ENCODE measurements around the gene TSSK6. TPM values are rescaled to one million over a fixed set of nuclear protein-coding genes. Genes with fewer than 3 reads are reported as not detected.
A peak's percentile ranks its signal among the peaks of the same experiment; 100 is the strongest.

The TSSK6 gene
- total RNA-seq, 1 experiment from 2014 or later, result 4.7 TPM

DNA sequence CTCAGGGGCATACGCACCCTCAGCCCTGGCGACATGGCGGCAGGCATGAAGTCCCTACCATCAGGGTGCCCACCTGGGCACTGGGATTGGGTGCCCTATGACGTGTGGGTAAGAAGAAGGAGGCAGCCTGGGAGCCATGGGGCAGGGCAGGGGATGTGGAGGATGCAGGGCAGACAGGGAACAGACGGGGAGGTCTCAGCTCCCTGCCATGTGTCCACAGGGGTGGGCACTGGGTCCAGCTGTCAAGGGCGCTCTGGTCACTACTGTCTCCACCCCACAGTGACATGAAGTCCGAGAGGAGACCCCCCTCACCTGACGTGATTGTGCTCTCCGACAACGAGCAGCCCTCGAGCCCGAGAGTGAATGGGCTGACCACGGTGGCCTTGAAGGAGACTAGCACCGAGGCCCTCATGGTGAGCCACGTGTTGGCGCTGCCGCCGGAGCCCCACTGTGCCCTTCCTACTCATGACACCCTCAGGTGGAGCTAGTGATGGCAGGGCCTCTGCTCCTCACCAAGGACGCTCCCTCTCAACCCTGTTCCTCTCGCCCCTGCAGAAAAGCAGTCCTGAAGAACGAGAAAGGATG is 23.2 kb downstream of the TSSK6 start (continued):
- TF ChIP-seq, protein P1, sequence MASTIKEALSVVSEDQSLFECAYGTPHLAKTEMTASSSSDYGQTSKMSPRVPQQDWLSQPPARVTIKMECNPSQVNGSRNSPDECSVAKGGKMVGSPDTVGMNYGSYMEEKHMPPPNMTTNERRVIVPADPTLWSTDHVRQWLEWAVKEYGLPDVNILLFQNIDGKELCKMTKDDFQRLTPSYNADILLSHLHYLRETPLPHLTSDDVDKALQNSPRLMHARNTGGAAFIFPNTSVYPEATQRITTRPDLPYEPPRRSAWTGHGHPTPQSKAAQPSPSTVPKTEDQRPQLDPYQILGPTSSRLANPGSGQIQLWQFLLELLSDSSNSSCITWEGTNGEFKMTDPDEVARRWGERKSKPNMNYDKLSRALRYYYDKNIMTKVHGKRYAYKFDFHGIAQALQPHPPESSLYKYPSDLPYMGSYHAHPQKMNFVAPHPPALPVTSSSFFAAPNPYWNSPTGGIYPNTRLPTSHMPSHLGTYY (CRISPR knock-in tag; IDR thresholded peaks at IDR 0.05), result no peak

DNA sequence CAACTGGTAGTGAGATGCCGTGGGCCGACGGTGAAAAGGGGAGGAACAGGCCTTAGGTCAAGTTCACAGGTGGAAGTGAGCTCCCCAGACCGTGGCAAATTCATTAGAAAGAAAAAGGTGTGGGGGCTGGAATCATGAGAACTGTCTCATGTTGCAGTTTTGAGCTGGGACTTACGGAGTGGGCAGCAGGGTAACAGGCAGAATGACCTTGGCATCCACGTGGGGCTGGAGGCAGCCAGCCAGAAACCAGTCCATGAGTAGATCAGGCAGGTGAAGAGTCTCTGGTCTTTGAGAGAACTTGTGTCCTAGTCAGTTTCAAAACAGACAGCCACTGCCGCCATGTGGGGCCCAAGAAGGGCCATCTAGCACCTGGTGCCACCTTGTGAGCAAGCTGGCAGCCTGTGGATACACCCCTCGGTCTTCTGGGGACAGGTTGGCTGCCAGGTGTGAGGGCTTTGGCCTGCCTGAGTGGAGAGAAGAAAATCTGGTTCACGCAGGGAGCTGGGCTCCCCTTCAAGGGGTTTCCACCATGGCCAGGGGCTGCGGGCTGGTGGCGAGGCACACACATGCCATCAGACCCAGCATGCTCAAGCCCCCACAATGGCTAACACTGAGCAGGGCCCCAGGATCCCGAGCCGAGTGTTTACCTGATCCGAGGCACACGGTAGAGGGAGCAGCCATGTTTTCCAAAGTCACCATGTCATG is 23.9 kb downstream of the TSSK6 start:
- CTCF ChIA-PET, result interaction anchor here (1.0 to 5.2 kb wide), 7 partner anchors 16 to 267 kb away, joined by 3 to 84 read pairs (median 6); partner anchors contain the start of genes GATAD2A, NDUFA13 and TSSK6
- Mint-ChIP-seq H3K4me3 (no peak overlapping the region), H3K36me3 (peaks cover 36% of the 10 kb centered on the region), H3K4me1 (peaks cover 35% of the 10 kb centered on the region), H3K9me3 (no peaks in the 10 kb centered on the region), H3K27me3 (ENCODE audit: low read depth) (no peaks in the 10 kb centered on the region), H3K27ac (no peak overlapping the region)
- DNase-seq (ENCODE audit: low spot score), result no peak
- POLR2A ChIA-PET, result interaction anchor here (0.6 kb wide), 1 partner anchor 226 kb away, joined by 4 read pairs; no protein-coding TSS in a partner anchor
- no peak for ATAC-seq
- TF ChIP-seq NR1H2 (CRISPR knock-in tag; IDR thresholded peaks at IDR 0.05) (no peak), CREB1 (CRISPR knock-in tag; IDR thresholded peaks at IDR 0.05) (no peak), FOXK1 (CRISPR knock-in tag; IDR thresholded peaks at IDR 0.05) (no peak)
- TF ChIP-seq, protein P2, sequence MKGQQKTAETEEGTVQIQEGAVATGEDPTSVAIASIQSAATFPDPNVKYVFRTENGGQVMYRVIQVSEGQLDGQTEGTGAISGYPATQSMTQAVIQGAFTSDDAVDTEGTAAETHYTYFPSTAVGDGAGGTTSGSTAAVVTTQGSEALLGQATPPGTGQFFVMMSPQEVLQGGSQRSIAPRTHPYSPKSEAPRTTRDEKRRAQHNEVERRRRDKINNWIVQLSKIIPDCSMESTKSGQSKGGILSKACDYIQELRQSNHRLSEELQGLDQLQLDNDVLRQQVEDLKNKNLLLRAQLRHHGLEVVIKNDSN (CRISPR knock-in tag; IDR thresholded peaks at IDR 0.05), result no peak
- TF ChIP-seq, protein P3, sequence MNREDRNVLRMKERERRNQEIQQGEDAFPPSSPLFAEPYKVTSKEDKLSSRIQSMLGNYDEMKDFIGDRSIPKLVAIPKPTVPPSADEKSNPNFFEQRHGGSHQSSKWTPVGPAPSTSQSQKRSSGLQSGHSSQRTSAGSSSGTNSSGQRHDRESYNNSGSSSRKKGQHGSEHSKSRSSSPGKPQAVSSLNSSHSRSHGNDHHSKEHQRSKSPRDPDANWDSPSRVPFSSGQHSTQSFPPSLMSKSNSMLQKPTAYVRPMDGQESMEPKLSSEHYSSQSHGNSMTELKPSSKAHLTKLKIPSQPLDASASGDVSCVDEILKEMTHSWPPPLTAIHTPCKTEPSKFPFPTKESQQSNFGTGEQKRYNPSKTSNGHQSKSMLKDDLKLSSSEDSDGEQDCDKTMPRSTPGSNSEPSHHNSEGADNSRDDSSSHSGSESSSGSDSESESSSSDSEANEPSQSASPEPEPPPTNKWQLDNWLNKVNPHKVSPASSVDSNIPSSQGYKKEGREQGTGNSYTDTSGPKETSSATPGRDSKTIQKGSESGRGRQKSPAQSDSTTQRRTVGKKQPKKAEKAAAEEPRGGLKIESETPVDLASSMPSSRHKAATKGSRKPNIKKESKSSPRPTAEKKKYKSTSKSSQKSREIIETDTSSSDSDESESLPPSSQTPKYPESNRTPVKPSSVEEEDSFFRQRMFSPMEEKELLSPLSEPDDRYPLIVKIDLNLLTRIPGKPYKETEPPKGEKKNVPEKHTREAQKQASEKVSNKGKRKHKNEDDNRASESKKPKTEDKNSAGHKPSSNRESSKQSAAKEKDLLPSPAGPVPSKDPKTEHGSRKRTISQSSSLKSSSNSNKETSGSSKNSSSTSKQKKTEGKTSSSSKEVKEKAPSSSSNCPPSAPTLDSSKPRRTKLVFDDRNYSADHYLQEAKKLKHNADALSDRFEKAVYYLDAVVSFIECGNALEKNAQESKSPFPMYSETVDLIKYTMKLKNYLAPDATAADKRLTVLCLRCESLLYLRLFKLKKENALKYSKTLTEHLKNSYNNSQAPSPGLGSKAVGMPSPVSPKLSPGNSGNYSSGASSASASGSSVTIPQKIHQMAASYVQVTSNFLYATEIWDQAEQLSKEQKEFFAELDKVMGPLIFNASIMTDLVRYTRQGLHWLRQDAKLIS (CRISPR knock-in tag; IDR thresholded peaks at IDR 0.05; ENCODE audit: borderline replicate concordance), result no peak
- TF ChIP-seq, protein P4, sequence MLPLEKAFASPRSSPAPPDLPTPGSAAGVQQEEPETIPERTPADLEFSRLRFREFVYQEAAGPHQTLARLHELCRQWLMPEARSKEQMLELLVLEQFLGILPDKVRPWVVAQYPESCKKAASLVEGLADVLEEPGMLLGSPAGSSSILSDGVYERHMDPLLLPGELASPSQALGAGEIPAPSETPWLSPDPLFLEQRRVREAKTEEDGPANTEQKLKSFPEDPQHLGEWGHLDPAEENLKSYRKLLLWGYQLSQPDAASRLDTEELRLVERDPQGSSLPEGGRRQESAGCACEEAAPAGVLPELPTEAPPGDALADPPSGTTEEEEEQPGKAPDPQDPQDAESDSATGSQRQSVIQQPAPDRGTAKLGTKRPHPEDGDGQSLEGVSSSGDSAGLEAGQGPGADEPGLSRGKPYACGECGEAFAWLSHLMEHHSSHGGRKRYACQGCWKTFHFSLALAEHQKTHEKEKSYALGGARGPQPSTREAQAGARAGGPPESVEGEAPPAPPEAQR (CRISPR knock-in tag; IDR thresholded peaks at IDR 0.05), result no peak

DNA sequence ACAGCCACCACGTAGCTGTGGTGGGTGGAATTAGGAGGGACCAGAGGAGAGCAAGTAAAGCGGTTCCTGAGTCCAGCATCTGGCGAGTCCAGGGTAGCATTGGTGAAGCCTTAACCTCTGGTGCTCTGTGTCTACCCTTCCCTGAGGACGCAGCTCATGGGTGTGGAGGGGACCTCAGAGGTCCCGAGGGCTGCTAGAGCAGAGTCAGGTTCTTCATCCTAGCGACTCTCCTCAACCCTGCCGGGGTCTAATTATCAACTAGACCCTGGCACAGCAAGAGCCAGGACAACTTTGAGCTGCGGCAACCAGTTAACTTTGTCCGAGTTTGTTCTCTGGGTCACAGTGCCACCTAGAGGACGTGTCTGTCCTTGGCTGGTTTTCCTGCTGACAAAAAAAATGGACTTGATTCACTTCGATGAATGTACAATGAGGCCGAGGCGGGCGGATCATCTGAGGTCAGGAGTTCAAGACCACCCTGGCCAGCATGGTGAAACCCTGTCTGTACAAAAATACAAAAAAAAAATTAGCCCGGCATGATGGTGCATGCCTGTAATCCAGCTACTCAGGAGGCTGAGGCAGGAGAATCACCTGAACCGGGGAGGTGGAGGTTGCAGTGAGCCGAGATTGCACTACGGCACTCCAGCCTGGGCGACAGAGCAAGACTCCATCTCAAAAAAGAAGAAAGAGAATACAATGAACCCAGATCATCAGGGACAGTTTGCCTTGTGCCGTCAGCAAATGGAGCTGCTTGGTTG is 25.0 kb downstream of the TSSK6 start:
- DNase-seq (ENCODE audit: low spot score) (peak; percentile 82), ATAC-seq (peak; percentile 51)
- ChIA-PET POLR2A (interaction anchor here (0.6 to 2.2 kb wide), 4 partner anchors 25 to 225 kb away, joined by 3 to 8 read pairs (median 4); partner anchors contain the start of genes GATAD2A, NDUFA13 and TSSK6), CTCF (interaction anchor here (0.5 to 5.2 kb wide), 29 partner anchors 15 to 266 kb away, joined by 3 to 84 read pairs (median 4); partner anchors contain the start of genes GATAD2A, NDUFA13 and TSSK6)
- Mint-ChIP-seq H3K9me3 (no peaks in the 10 kb centered on the region), H3K4me3 (no peak overlapping the region), H3K27ac (peak overlapping the region; percentile 99), H3K36me3 (peaks cover 28% of the 10 kb centered on the region), H3K4me1 (peaks cover 46% of the 10 kb centered on the region), H3K27me3 (ENCODE audit: low read depth) (no peaks in the 10 kb centered on the region)
- TF ChIP-seq, protein P4 (CRISPR knock-in tag; IDR thresholded peaks at IDR 0.05), result no peak
- TF ChIP-seq SP1 (CRISPR knock-in tag; conservative IDR thresholded peaks at IDR 0.05) (no peak), SMAD4 (CRISPR knock-in tag; IDR thresholded peaks at IDR 0.05) (no peak), ZNF263 (CRISPR knock-in tag; IDR thresholded peaks at IDR 0.05; ENCODE audit: low read depth) (no peak), CREM (CRISPR knock-in tag; IDR thresholded peaks at IDR 0.05) (no peak)
- TF ChIP-seq, protein P1 (CRISPR knock-in tag; IDR thresholded peaks at IDR 0.05), result no peak
- TF ChIP-seq, protein P5, sequence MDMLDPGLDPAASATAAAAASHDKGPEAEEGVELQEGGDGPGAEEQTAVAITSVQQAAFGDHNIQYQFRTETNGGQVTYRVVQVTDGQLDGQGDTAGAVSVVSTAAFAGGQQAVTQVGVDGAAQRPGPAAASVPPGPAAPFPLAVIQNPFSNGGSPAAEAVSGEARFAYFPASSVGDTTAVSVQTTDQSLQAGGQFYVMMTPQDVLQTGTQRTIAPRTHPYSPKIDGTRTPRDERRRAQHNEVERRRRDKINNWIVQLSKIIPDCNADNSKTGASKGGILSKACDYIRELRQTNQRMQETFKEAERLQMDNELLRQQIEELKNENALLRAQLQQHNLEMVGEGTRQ (CRISPR knock-in tag; IDR thresholded peaks at IDR 0.05), result no peak
- TF ChIP-seq, protein P6, sequence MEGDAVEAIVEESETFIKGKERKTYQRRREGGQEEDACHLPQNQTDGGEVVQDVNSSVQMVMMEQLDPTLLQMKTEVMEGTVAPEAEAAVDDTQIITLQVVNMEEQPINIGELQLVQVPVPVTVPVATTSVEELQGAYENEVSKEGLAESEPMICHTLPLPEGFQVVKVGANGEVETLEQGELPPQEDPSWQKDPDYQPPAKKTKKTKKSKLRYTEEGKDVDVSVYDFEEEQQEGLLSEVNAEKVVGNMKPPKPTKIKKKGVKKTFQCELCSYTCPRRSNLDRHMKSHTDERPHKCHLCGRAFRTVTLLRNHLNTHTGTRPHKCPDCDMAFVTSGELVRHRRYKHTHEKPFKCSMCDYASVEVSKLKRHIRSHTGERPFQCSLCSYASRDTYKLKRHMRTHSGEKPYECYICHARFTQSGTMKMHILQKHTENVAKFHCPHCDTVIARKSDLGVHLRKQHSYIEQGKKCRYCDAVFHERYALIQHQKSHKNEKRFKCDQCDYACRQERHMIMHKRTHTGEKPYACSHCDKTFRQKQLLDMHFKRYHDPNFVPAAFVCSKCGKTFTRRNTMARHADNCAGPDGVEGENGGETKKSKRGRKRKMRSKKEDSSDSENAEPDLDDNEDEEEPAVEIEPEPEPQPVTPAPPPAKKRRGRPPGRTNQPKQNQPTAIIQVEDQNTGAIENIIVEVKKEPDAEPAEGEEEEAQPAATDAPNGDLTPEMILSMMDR (IDR thresholded peaks at IDR 0.05), result peak; percentile 65
- TF ChIP-seq, protein P7, sequence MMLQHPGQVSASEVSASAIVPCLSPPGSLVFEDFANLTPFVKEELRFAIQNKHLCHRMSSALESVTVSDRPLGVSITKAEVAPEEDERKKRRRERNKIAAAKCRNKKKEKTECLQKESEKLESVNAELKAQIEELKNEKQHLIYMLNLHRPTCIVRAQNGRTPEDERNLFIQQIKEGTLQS (CRISPR knock-in tag; conservative IDR thresholded peaks at IDR 0.05), result no peak
